Breast epithelium (tissue), 4 donors: Measurements from ENCODE around the gene KRT3. TPM values are rescaled to one million over a fixed set of nuclear protein-coding genes. Genes with fewer than 3 reads are reported as not detected.

Experiments used
- DNase-seq, 2 donors: peaks; one replicate each; pipeline ENCODE4 v3.0.0-alpha.2; 2019; ENCODE audit warnings: low spot score in 2 of 2
- H3K27ac ChIP-seq, 2 donors: fragments of 200-600 bp; sonication (generic) in 1 of 2; one replicate each; pipeline ENCODE4 v1.5.1; 2016 to 2019; ENCODE audit warnings: mild to moderate bottlenecking in 1 of 2
- H3K27me3 ChIP-seq, 2 donors: fragments of 200-600 bp; sonication (generic) in 1 of 2; one replicate each; pipeline versions ENCODE4 v1.5.1 to v1.6.0; 2017 to 2019; ENCODE audit warnings: control low read depth in 1 of 2, mild to moderate bottlenecking in 1 of 2
- H3K36me3 ChIP-seq: fragments of 200-600 bp; one replicate; pipeline ENCODE4 v1.5.1; 2019
- H3K4me1 ChIP-seq, 2 donors: fragments of 200-600 bp; sonication (generic); one replicate each; pipeline ENCODE4 v1.5.1; 2016 to 2019; ENCODE audit warnings: control low read depth in 1 of 2
- H3K4me3 ChIP-seq, 3 donors: fragments of 200-600 bp; sonication (generic); 1 replicate in 2 of 3; 2 replicates in 1 of 3; pipeline ENCODE4 v1.5.1; 2016 to 2019; ENCODE audit warnings: mild to moderate bottlenecking in 3 of 3, moderate library complexity in 2 of 3
- H3K9me3 ChIP-seq, 2 donors: fragments of 200-600 bp; sonication (generic) in 1 of 2; one replicate each; pipeline ENCODE4 v1.5.1; 2016 to 2019; ENCODE audit warnings: control low read depth in 1 of 2
- CTCF ChIP-seq, 3 donors: fragments of 450-650 bp; IDR thresholded peaks; one replicate each; pipeline ENCODE4 v1.5.1; 2016 to 2017; ENCODE audit warnings: antibody characterized with exemption in 3 of 3, mild to moderate bottlenecking in 3 of 3, moderate library complexity in 3 of 3
- POLR2A ChIP-seq: fragments of 450-650 bp; IDR thresholded peaks from one replicate; pipeline ENCODE4 v1.6.1; 2016; ENCODE audit warnings: antibody characterized with exemption, mild to moderate bottlenecking, moderate library complexity
- POLR2AphosphoS5 ChIP-seq, 3 donors: sonication (generic); formaldehyde crosslinking; IDR thresholded peaks; one replicate each; pipeline ENCODE4 v1.6.1; 2017; ENCODE audit warnings: antibody characterized with exemption in 3 of 3
- intact Hi-C: fragments of 100-400 bp; cut with DNase I; formaldehyde crosslinking; loops from one replicate; pipeline ENCODE4 v1.15.1; 2023; ENCODE audit warnings: low total_unique reads
- total RNA-seq, 3 donors: library from RNA; depleted of rRNA; stranded (reverse); fragments of >200 nt; gene quantifications; one replicate each; pipeline ENCODE4 v1.1.0, GENCODE V29; 2016

The KRT3 gene
- total RNA-seq, 3 donors from 2014 or later, result not detected

- Histone ChIP-seq H3K27me3 (no peaks in the 10 kb centered on the region), H3K36me3 (no peaks in the 10 kb centered on the region), H3K27ac (no peak overlapping the region), H3K9me3 (no peaks in the 10 kb centered on the region), H3K4me1 (no peaks in the 10 kb centered on the region), H3K4me3 (no peak overlapping the region)
- DNase-seq, result no peak
- TF ChIP-seq CTCF (IDR thresholded peaks at IDR 0.05), result no peak
- TF ChIP-seq POLR2AphosphoS5 (IDR thresholded peaks at IDR 0.05), result no peak
- no peak for TF ChIP-seq POLR2A
- intact Hi-C loops, result no loop called here
These were observed 31.7 kb upstream of the KRT3 start for GRCh38 chr12:52827499-52828090.

DNA sequence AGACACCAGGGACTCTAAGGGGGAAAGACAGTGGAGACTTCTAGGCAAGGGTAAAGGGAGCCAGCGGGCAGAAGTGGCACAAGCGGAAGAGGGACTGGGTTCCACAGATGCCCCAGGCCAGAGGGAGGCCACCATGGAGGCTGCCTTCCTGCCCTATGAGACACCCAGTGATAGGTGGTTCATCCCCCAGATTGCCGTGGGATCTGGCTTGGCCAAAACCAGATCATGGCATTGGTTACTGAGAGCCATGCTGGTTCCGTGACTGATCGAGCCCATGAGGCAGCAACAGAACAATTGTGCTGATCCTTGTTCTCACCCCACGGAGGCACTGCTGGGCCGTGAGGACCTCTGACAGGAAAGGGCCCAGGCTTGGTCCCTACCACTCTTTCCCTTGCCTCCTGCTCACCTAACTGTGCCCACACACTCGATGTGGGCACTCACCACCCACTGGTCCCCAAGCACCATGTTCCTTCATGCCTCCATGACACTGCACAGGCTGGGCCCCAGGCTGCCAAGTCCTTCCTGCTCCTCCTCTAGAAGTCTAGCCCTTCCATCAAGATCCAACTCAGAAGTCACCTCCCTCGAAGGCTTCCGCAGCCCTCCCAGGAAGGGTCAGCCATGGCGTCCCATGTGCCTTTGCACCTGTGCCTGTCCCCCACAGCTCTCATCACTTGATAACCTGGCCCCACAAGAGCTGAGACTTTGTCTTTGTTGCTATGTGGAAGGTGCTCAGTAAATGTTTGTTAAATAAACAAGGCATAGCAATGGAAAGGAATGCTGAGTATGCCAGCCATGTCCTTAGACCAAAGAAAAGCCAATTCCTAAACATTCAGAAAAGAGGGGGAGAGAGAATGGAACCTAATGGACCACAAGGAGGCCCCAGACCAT lies 30.9 kb upstream of the KRT3 start:
- intact Hi-C loops, result no loop called here
- no peak overlapping the region for H3K27ac ChIP-seq
- TF ChIP-seq CTCF (IDR thresholded peaks at IDR 0.05) (no peak), POLR2AphosphoS5 (IDR thresholded peaks at IDR 0.05) (no peak), POLR2A (no peak)
- no peak for DNase-seq
- no peaks in the 10 kb centered on the region for H3K4me1 ChIP-seq
- H3K4me3 ChIP-seq, result no peak overlapping the region
- H3K9me3 ChIP-seq, result no peaks in the 10 kb centered on the region
- no peaks in the 10 kb centered on the region for H3K36me3 ChIP-seq
- no peaks in the 10 kb centered on the region for H3K27me3 ChIP-seq

- Histone ChIP-seq H3K4me3 (no peak overlapping the region), H3K9me3 (no peaks in the 10 kb centered on the region), H3K27me3 (no peaks in the 10 kb centered on the region), H3K36me3 (no peaks in the 10 kb centered on the region), H3K4me1 (no peaks in the 10 kb centered on the region), H3K27ac (no peak overlapping the region)
- TF ChIP-seq CTCF (IDR thresholded peaks at IDR 0.05), result no peak
- TF ChIP-seq POLR2A, result no peak
- no peak for TF ChIP-seq POLR2AphosphoS5 (IDR thresholded peaks at IDR 0.05)
- DNase-seq, result no peak
- intact Hi-C loops, result no loop called here
These were observed 30.0 kb upstream of the KRT3 start for GRCh38 chr12:52825961-52826360.

DNA sequence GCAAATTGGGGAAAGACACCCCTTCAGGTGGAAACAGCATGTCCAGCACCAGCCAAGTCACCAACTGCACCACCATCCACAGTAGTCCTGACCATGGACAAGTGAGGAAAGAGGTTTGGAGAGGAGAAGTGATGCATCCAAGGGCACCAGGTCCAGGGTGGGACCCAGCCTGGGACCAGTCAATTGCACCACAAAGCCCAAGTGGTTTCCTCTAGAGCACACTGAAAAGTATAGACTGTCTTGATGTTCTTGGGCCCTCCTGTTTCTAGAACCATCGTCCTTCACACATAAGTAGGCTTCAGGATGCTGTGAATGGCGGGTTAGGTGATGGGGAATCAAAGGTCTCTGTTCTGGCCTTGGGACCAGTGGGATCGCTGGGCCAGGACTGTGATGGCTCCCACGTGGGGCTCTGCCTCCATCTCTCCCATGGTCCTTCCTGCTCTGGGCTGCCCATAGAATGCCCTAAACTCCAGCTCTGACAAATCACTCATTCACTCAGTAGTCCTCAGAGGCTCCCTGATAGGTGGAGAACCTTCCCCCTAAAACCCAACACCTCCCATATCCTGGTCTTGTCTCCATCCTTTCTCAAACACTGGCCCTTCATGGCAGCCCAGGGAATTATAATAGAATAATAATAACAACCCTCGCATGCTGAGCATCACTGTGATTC lies 29.0 kb upstream of the KRT3 start:
- H3K27me3 ChIP-seq, result no peaks in the 10 kb centered on the region
- H3K27ac ChIP-seq, result no peak overlapping the region
- no peak for DNase-seq
- TF ChIP-seq POLR2AphosphoS5 (IDR thresholded peaks at IDR 0.05) (no peak), POLR2A (no peak), CTCF (IDR thresholded peaks at IDR 0.05) (no peak)
- H3K9me3 ChIP-seq, result no peaks in the 10 kb centered on the region
- intact Hi-C loops, result no loop called here
- no peaks in the 10 kb centered on the region for H3K36me3 ChIP-seq
- H3K4me3 ChIP-seq, result no peak overlapping the region
- no peaks in the 10 kb centered on the region for H3K4me1 ChIP-seq
